HG02840 (cell line): ENCODE data around the gene PDCD1.
"Not testable (repeated sequence)": the region's sequence is repeated elsewhere in the genome, so short reads cannot be mapped to it uniquely, and the experiment has no call there.

ENCODE experiments used
- ATAC-seq: cut with Tn5 transposase; IDR thresholded peaks from one replicate; pipeline ENCODE4 v1.9.1; 2021; ENCODE audit warnings: mild to moderate bottlenecking, moderate library complexity, moderate number of reproducible peaks; ENCODE audit not compliant: unreplicated experiment, low FRiP score

Gene PDCD1

DNA sequence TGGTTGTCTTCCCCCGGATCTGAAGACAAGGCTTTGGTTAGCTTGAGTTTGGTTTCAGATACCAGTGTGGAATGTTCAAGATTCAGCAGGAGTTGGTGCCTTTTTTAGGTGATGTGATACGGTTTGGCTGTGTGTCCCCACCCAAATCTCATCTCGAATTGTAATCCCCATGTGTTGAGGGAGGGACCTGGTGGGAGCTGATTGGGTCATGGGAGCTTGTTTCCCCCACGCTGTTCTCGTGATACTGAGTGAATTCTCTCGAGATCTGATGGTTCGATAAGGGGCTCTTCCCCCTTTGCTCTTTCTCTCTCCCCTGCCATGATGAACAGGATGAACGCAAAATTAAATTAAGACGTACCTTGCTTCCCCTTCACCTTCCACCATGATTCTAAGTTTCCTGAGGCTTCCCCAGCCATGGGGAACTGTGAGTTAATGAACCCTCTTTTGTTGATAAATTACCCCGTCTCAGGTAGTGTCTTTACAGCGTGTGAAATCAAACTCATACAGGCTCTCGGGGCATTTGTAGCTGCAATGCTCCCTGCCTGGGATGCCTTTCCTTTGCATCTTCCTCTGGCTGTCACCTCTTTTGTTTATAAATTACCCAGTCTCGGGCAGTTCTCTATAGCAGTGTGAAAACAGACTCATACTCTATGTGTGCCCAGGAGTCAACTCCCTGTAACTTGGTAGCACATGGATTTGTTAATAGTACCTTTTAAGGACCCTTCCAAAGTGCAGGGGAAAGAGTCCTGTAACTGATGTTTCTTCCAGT is 21.3 kb downstream of the PDCD1 start:
- no peak for ATAC-seq

DNA sequence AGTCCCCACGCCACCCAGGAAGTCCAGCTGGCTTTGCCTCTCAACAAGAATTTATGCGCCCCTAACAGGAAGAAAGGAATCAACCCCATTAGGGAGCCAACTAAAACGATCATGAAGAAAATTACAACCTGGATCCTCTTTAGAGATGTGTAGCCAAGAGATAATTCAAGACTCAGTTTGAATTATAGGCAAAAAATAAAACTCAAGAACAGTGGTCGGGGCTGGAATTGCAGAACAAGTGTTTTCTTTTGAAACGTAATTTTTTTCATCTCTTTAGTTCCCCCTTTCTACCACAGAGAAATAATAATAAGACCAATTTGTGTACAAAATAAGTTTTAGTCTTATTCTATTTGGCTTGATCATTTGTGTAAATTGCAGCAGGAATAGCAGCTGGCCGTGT is 22.4 kb downstream of the PDCD1 start:
- no peak for ATAC-seq

DNA sequence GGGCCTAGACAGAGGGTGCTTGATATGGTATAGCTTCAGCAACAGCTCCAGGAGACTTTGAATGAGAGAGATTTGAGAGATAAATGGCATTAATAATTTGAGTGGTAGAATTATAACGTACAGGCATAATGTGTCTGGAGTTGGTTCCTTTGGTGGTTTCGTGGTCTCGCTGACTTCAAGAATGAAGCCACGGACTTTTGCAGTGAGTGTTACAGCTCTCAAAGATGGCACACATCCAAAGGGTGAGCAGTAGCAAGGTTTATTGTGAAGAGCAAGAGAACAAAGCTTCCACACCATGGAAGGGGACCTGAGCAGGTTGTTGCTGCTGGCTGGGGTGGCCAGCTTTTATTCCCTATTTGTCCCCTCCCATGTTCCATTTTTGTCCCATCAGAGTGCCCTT is 23.1 kb downstream of the PDCD1 start:
- ATAC-seq = no peak

DNA sequence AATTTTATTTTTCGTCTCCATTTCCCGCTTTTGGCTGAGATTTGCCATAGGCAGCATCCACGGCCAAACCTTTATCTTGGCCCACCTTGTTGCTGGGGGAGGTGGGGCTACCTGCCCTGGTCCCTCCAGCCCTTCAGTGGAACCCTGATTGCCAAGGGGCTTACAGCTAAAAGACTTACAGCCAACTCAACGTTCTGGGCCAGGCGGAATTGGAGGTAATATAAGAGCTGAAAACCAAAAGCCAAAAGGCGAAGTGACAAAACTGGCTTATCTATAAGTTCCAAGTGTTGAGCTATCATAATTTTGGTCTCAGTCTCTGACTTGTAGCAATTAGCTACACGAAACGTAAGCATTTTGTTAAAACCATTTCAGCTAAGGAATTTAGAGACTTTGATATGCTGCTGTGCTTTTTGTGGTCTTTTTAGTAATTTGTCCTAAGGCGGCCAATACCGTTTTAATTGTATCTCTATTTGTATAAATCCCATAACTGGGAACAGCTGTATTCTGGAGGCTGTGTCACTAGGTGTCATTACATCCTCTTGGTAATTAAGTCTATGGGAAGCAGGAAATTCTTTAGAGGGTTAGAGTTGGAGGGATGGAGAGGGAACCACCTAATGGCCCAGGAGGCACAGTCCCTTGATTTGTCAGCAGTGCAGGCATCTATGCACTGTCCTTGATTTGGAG is 24.0 kb downstream of the PDCD1 start:
- no peak for ATAC-seq

DNA sequence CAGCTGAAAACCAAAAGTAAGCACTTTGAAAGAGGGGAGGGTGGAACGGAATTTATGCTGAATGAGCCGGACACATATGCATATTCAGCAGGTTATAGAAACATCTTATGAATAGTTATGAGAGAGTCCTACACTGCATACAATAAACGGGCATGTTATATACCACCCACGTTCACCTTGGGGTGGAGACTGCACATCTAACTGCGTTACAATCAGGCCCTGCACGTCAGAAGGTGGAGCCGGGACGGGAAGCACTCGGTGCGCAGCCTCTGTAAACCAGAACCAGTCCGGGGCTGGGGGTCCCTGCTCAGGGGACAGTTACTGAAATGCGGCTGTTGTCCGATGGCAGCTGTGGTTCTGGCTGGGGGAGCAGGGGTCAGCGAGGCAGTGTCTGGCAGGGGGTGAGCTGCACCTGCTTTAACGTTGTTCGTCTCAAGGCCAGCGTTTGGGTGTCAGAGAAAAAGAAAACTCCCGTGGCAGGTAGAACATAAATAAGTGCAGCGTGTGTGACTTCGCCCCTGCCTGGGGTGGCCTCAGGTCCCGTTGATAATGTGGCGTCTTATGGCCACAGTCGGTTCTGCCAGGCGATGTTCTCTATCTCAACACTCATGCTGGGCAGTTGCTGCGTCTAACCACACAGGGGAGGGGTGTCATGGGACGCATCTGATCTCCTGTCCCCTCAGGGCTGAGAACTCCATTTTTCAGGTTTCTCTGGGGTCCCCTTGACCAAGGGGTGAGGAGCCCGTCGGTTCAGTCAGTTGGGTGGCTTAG is 24.8 kb downstream of the PDCD1 start:
- ATAC-seq = not testable (repeated sequence)

DNA sequence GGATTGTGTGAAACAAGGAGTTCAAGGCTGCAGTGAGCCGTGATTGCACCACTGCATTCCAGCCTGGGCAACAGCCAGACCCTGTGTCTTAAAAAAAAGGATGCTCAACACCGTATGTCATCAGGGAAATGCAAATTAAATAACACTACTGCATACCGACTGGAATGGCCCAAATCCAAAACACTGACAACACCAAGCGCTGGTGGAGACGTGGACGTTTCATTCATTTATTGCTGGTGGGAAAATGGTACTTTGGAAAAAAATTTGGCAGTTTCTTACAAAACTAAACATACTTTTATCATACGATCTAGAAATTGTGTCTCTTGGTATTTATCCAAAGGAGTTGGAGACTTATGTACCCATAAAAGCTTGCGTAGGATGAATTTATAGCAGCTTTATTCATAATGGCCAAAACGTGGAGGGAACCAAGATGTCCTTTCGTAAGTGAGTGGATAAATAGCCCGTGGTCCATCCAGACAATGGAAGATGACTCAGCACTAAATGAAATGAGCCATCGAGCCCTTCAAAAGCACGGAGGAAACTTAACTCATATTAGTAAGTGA is 25.5 kb downstream of the PDCD1 start:
- no peak for ATAC-seq

DNA sequence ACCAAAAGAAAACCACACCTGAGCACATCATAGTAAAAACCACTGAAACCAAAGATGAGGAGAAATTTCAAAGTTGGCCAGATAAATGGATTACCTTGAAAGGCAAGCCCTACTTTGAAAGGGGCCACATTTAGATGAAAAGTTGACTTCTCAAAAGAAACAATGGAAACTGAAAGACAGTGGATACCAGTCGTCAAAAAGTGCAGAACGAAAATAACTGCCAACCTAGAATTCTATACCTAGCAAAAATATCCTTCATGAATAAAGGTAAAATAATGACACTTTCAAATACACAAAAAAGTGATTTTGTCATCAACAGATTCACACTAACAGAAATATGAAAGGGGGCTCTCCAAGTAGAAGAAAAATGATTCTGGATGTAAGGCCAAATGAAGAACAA is 31.3 kb downstream of the PDCD1 start:
- no peak for ATAC-seq

DNA sequence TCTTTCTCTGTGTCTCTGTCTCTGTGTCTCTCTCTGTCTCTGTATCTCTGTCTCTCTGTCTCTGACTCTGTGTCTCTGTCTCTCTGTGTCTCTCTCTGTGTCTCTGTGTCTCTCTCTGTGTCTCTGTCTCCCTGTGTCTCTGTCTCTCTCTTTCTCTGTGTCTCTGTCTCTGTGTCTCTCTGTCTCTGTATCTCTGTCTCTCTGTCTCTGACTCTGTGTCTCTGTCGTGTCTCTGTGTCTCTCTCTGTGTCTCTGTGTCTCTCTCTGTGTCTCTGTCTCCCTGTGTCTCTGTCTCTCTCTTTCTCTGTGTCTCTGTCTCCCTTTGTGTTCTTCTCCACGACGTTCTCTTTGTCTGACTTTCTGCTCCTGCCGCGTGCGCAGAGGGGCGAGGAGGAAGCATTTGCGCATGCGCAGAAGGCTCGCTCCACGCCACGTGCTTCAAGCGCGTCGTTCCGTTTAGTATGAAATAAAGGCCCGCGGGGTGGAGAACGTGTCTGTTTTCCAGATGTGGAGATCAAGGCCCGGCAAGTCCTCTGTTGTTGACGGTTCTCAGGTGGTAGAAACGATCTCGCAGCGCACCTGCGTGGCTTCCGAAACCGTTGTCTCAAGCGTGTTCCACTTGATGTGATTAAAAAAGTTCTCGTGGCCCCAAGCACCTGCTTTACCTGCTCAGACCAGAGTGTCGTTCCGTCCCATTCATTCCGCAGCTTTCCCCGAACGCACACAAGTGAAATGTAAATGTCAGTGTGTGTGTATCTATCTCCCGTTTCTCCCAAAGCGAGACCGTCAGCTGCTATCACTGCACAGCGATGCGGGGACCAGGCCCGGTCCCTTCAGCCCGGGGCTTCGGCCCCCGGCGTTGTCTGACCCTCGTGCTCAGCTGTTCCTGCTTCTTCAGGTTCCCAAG is 34.9 kb downstream of the PDCD1 start:
- not testable (repeated sequence) for ATAC-seq

DNA sequence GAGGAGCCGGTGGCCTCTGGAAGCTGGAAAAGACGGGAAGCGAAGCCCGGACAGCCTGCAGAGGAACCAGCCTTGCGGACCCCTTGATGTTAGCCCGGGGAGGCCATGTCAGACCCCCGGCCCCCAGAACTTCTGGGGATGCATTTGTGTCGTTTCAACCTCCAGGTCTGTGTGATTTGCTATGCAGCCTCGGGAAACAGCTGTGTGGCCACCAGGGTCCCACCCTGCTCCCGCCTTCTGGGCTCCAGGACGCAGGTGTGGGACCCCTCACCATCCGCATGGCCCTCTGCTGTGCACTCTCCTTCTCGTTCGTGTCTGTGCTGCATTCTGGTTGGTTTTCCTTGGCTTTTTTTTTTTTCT is 36.5 kb downstream of the PDCD1 start:
- ATAC-seq = no peak

DNA sequence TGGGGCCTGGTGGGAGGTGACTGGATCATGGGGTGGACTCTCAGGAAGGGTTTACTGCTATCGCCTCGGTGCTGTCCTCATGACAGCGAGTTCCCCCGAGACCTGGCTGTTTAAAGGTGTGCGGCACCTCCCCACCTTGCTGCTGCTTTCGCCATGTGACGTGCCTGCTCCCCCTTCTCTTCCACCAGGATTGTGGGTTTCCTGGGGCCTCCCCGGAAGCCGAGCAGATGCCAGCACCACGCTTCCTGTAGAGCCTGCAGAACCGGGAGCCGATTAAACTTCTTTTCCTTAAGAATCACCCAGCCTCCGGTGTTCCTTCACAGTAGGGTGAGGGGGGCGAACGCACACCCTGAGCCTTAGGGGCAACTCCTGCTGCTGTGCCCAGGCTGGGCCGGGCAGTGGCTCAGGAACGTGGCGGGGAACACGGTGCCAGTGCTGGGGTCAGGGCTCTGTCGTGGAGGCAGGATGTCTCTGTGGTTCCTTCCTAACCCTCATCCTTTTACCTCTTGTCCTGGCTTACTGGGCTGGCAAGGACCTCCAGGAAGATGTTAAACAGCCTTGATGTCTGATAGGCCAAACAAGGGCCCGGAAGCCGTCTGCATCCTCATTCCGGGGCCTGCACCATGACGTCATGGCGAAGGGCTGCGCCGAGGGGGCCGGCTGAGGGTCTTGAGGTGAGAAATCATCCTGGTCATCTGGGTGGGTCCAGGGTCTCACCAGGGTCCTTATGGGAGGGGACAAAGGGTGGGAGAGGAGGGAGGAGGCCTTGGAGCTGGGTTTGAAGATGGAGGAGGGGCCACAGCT is 37.0 kb downstream of the PDCD1 start:
- no peak for ATAC-seq

DNA sequence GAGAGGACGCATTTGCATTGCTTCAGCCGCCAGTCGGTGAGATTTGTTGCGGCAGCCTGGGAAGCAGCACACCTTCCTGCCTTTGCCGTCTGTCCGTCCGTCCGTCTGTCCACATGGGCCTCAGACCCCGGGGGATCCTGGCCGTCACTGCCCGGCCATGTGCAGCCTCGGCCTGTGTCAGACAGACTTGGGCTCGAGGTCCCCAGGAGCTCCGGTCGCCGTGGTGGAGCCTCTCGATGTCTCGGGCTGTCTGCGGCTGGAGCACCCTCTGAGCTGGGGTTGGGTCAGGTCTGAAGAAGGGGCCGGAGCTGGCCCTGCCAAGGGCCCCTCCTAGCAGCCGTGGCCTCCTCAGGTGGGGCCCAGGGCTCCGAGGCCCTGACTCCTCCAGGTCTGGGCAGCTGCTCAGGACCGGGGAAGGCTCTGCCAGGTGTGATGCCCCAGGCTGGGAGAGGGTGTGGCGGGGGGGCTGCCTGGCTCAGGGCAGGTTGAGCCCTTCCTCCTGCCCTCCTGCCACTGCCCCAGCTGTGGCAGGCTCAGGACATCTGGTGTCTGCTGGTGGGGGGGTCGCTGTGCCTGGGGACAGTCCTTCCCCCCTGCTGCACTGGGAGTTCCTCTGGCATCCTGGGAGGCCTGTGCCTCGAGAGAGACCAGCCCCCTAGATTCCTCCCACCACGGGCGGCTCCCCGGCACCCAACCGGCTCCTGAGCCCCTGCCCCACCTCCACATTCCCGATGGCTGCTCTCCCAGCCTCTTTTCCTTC is 37.9 kb downstream of the PDCD1 start:
- ATAC-seq = no peak

DNA sequence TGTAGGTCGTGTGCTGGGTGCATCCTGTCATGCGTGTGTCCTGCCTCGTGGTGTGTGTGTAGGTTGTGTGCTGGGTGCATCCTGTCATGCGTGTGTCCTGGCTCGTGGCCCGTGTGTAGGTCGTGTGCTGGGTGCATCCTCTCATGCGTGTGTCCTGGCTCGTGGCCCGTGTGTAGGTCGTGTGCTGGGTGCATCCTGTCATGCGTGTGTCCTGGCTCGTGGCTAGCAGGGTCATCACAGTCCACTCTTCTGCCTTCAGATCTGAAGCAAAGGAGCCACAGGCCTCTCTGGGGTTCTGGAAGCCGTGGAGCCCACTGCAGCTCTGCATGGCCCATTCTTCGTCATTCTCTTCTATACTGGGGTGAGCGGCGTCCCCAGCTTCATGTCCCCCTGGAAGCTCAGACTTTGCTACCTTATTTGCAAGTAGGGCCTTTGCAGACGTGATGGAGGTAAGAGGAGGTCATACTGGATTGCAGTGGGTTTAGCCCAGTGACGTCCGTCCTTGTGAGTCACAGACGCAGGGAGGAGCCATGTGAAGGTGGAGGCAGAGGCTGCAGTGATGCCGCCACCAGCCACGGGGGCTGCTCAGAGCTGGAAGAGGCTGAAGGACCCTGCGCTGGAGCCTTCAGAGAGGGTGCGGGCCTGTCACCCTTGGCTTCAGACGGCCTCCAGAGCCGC is 38.6 kb downstream of the PDCD1 start:
- ATAC-seq = not testable (repeated sequence)

DNA sequence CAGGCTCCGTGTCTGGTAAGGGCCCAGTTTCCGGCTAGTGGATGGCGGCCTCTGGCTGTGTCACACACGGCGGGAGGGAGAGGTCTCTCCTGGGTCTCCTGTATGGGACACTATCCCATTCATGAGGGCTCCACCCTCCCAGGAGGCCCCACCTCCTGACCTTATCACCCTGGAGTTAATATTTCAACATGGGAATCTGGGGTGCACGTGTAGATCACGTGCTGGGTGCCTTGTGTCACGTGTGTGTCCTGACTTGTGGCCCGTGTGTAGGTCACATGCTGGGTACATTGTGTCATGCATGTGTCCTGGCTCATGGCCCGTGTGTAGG is 39.8 kb downstream of the PDCD1 start:
- ATAC-seq = no peak

DNA sequence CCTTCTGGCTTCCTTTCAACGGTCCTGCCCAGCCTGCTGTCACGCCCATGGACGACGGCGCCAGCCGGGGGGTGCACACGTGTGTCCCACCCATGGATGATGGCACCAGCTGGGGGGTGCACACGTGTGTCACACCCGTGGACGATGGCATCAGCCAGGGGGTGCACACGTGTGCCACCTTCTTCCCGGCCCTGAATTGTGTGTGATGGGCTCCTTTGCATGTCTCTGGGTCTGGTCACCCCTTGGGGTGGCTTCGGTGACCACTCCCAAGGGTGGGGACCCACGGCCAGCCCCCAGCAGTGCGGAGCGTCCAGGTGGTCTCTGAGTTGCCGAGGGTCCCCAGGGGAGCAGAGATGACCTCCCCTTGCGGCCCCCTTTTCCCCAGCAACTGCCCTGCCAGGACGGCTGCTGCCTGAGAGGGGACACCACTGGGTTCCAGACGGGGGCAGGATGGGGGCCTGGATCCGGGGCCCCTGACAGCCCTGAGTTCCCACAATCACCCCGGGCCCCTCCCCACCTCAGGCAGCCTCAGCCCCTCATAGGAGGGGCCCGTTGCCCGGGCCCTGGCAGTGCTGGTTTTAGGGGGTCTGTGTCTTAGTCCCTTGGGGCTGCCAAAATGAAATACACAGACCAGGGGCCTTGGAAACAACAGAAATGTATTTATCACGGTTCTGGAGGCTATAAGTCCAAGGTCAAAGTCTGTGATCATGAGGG is 40.3 kb downstream of the PDCD1 start:
- ATAC-seq = no peak

DNA sequence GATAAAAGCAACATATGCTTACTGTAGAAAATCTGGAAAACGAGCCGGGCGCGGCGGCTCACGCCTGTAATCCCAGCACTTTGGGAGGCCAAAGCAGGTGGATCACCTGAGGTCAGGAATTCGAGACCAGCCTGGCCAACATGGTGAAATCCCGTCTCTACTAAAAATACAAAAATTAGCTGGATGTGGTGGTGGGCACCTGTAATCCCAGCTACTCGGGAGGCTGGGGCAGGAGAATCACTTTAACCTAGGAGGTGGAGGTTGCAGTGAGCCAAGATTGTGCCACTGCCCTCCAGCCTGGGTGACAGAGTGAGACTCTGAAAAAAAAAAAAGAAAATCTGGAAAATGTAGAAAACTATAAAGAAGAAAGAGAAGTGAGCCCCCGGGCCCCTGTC is 40.9 kb downstream of the PDCD1 start:
- ATAC-seq = not testable (repeated sequence)

DNA sequence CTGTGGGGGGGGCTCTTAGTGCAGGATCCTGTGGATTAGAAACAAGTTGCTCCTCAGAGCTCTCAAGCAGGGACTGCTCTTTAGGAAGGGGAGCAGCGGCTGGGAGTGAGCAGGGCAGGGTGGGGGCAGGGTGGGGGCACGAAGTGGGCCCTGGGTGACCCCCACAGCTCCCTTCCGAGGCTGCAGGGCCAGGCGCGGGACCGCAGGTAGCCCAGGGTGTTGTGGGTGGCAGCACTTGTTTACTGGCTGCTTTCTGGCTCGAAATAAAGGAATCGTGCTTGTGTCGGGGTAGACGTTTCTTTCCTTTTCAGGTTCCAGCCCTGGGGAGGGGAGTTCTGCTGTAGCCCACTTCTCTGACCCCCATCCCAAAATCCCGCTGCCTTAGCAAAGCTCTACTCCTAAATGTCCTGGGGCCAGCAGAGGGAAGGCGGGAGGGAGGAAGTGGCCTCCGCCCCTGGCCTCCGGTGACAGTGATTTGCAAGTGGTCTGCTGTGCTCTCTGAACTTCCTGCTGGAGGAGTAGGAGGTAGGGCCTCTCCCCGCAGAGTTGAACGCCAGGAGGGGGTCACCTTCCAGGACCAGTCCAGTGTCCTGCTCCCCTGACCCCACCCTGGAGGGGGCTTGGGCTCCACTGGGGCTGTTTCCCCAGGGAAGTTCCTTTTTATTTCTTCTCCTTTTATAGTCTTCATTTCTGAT is 41.4 kb downstream of the PDCD1 start:
- no peak for ATAC-seq
